ENCODE data around the gene FLT3LG.
"Not testable (repeated sequence)": the region's sequence is repeated elsewhere in the genome, so short reads cannot be mapped to it uniquely, and the experiment has no call there.

The FLT3LG gene

DNA sequence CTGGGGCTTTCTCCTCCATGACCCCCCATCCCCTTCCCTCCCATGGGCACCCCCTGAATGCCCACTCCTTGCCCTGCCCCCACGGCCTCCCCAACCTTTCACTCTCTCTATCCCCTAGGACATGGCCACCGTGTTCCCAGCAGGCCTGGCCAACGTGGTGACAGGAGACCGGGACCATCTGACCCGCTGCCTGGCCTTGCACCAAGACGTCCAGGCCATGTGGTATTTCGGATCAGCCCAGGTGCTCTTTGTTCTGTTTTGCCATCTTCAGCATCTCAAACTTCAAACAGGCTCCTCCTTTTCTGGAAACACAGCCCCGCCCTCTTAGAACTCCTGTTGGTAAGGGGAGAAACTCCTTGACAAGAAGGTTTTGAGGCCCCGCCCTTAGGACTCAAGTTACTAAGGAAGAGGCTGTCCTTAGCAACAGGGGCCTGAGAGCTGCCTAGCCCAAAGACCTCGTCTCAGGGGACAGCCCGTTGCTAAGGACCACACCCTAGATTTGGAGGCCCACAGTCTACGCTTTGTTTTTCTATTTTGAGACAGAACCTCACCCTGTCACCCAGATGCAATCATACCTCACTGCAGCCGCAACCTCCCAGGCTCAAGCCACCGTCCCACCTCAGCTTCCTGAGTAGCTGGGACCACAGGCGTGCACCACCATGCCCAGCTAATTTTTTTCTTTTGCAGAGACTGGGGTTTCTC, 5.1 kb upstream of the FLT3LG start:
- Histone ChIP-seq H3K4me3 (ENCODE audit: low read depth in 1 of 2, low read length in 1 of 2) (no peak overlapping the region), H3K27ac (no peak overlapping the region), H3K9me3 (no peaks in the 10 kb centered on the region), H3K27me3 (no peaks in the 10 kb centered on the region), H3K4me1 (ENCODE audit: control insufficient read depth in 1 of 2, insufficient read depth in 1 of 2, low read depth in 1 of 2, low read length in 1 of 2) (peaks cover 4 to 7% of the 10 kb centered on the region in 2 experiments), H3K36me3 (peaks cover 29% of the 10 kb centered on the region)
- TF ChIP-seq, protein P1, sequence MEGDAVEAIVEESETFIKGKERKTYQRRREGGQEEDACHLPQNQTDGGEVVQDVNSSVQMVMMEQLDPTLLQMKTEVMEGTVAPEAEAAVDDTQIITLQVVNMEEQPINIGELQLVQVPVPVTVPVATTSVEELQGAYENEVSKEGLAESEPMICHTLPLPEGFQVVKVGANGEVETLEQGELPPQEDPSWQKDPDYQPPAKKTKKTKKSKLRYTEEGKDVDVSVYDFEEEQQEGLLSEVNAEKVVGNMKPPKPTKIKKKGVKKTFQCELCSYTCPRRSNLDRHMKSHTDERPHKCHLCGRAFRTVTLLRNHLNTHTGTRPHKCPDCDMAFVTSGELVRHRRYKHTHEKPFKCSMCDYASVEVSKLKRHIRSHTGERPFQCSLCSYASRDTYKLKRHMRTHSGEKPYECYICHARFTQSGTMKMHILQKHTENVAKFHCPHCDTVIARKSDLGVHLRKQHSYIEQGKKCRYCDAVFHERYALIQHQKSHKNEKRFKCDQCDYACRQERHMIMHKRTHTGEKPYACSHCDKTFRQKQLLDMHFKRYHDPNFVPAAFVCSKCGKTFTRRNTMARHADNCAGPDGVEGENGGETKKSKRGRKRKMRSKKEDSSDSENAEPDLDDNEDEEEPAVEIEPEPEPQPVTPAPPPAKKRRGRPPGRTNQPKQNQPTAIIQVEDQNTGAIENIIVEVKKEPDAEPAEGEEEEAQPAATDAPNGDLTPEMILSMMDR (IDR thresholded peaks at IDR 0.05), result no peak

DNA sequence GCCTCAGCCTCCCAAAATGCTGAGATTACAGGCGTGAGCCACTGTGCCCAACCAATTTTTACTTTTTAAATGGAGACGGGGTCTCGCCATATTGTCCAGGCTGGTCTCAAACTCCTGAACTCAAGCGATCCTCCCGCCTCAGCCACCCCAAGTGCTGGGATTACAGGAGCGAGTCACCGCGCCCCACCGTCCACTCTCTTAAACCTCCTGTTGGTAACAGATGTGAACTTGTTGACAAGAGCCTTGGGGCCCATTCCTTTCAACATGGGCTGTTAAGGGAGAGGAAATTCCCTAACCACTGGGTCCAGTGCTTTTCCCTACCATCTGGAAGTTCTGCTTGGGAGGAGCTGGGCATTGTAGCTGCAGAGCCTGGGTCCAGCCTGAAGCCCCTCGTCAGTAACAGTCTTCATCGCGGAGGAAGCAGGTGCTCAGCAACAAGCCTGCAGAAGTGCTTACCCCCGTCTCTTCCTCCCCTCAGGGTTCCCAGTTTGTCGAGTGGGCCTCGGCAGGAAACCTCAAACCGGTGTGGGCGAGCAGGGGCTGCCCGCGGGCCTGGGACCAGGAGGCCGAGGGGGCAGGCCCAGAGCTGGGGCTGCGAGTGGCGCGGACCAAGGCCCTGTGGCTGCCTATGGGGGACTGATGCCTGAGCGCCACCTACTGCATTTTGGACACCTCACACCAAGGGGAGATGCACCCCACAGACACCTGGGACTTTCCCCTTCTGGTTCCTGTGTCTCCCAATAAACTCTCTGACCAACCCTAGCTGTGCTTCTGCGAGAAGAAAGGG, 4.0 kb upstream of the FLT3LG start:
- peaks cover 20% of the 10 kb centered on the region for H3K36me3 ChIP-seq
- peaks cover 4% of the 10 kb centered on the region for H3K27me3 ChIP-seq
- H3K4me3 ChIP-seq (ENCODE audit: low read depth in 1 of 2, low read length in 1 of 2), result no peak overlapping the region
- TF ChIP-seq, protein P1 (IDR thresholded peaks at IDR 0.05), result peak; percentile 20
- peaks cover 11 to 16% of the 10 kb centered on the region in 2 experiments for H3K4me1 ChIP-seq (ENCODE audit: control insufficient read depth in 1 of 2, insufficient read depth in 1 of 2, low read depth in 1 of 2, low read length in 1 of 2)
- no peaks in the 10 kb centered on the region for H3K9me3 ChIP-seq
- no peak overlapping the region for H3K27ac ChIP-seq

DNA sequence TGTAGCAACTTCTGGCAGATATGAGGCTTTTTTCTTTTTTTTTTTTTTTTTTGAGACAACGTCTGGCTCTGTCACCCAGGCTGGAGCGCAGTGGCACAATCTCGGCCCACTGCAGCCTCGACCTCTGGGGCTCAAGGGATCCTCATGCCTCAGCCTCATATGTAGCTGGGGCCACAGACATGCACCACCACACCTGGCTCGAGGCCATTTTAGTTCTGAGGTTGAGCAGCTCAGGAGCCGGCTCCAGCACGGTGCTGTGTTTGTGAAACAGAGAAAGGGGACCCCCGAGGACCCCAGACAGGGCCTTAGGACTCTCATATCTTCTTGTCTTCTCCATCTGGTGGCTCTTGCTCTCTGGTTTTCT, 3.4 kb upstream of the FLT3LG start:
- Histone ChIP-seq H3K27me3 (peaks cover 8% of the 10 kb centered on the region), H3K4me1 (ENCODE audit: control insufficient read depth in 1 of 2, insufficient read depth in 1 of 2, low read depth in 1 of 2, low read length in 1 of 2) (peaks cover 11 to 16% of the 10 kb centered on the region in 2 experiments), H3K36me3 (peaks cover 19% of the 10 kb centered on the region), H3K9me3 (no peaks in the 10 kb centered on the region), H3K4me3 (ENCODE audit: low read depth in 1 of 2, low read length in 1 of 2) (no peak overlapping the region), H3K27ac (no peak overlapping the region)
- TF ChIP-seq, protein P1 (IDR thresholded peaks at IDR 0.05), result no peak

DNA sequence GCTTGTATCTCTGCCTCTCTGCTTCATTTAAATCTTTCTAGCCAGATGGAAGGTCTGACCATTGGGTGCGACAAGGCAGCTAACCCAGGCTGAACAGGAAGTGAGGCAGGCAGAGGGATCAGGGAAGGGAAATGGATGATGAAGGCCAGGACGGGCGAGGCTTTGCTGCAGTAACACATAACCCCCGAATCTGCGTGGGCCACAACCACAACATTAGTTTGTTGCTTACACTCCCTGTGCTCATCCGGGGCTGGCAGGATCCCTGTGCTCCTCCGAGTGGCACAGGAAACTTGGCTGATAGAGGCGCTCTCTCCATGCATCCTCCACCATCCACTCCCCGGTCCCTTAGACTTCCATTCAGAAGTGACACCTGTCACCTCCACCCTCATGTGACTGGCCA, 1.1 kb upstream of the FLT3LG start:
- H3K36me3 ChIP-seq, result peaks cover 5% of the 10 kb centered on the region
- H3K27ac ChIP-seq, result no peak overlapping the region
- peaks cover 11 to 16% of the 10 kb centered on the region in 2 experiments for H3K4me1 ChIP-seq (ENCODE audit: control insufficient read depth in 1 of 2, insufficient read depth in 1 of 2, low read depth in 1 of 2, low read length in 1 of 2)
- no peak overlapping the region for H3K4me3 ChIP-seq (ENCODE audit: low read depth in 1 of 2, low read length in 1 of 2)
- peaks cover 8% of the 10 kb centered on the region for H3K27me3 ChIP-seq
- no peaks in the 10 kb centered on the region for H3K9me3 ChIP-seq
- TF ChIP-seq, protein P1 (IDR thresholded peaks at IDR 0.05), result no peak

DNA sequence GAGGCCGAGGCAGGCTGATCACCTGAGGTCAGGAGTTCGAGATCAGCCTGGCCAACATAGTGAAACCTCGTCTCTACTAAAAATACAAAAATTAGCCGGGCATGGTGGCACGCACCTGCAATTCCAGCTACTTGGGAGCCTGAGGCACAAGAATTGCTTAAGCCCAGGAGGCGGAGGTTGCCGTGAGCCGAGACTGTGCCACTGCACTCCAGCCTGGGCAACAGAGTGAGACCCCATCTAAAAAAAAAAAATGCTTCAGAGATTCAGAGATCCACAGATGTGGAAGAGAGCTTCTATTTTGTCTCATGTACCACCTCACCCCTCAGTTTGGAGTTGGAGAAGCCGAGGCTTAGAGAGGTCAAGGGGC, 531 bp upstream of the FLT3LG start:
- H3K9me3 ChIP-seq, H3K36me3 ChIP-seq, H3K27me3 ChIP-seq: not testable (repeated sequence)
- H3K27ac ChIP-seq, result peak overlapping the region; percentile 84
- peak overlapping the region; percentile 61 to 82 for H3K4me3 ChIP-seq (ENCODE audit: low read depth in 1 of 2, low read length in 1 of 2)
- H3K4me1 ChIP-seq (ENCODE audit: control insufficient read depth in 1 of 2, insufficient read depth in 1 of 2, low read depth in 1 of 2, low read length in 1 of 2), result peaks cover 11 to 20% of the 10 kb centered on the region in 2 experiments

DNA sequence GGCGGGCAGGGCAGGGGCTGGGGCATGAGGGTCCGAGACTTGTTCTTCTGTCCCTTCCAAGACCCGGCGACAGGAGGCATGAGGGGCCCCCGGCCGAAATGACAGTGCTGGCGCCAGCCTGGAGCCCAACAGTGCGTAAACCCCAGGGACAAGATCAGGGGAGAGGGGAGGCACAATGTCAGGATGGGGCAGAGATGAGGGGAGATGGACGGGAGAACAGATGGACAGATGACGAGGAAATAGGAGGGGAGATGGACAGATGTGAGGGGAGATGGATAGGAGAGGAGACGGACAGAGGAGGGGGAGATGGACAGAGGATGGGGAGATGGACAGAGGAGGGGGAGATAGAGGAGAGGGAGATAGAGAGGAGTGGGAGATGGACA, 518 bp downstream of the FLT3LG start:
- Histone ChIP-seq H3K27me3 (peaks cover 8% of the 10 kb centered on the region), H3K9me3 (no peaks in the 10 kb centered on the region), H3K36me3 (no peaks in the 10 kb centered on the region), H3K27ac (peak overlapping the region; percentile 84), H3K4me3 (ENCODE audit: low read depth in 1 of 2, low read length in 1 of 2) (peak overlapping the region; percentile 61 to 82), H3K4me1 (ENCODE audit: control insufficient read depth in 1 of 2, insufficient read depth in 1 of 2, low read depth in 1 of 2, low read length in 1 of 2) (peaks cover 11 to 24% of the 10 kb centered on the region in 2 experiments)
- TF ChIP-seq, protein P1 (IDR thresholded peaks at IDR 0.05), result no peak
